HCT116 (cell line): ENCODE data around the gene USP32.

ENCODE experiments used
- CTCF ChIP-seq, 3 experiments: fragments of 200-600 bp in 1 of 3; sonication (generic) in 1 of 3; IDR thresholded peaks in 2 of 3; conservative IDR thresholded peaks in 1 of 3; 2 replicates each; pipeline ENCODE4 v1.5.1; 2012 to 2017; ENCODE audit warnings: low read depth in 2 of 3, low read length in 2 of 3, antibody characterized with exemption in 1 of 3, borderline replicate concordance in 1 of 3, control low read depth in 1 of 3, mild to moderate bottlenecking in 1 of 3, mixed read lengths in 1 of 3, mixed run types in 1 of 3, moderate library complexity in 1 of 3; ENCODE audit not compliant: insufficient read depth in 1 of 3
- ELF1 ChIP-seq: IDR thresholded peaks from 2 replicates; pipeline ENCODE4 v1.6.1; 2012; ENCODE audit warnings: low read depth, borderline replicate concordance
- EZH2 ChIP-seq: fragments of 200-600 bp; sonication (generic); IDR thresholded peaks from 2 replicates; pipeline ENCODE4 v1.6.1; 2017; ENCODE audit warnings: antibody characterized with exemption, mixed run types
- EZH2phosphoT487 ChIP-seq: fragments of 200-600 bp; IDR thresholded peaks from 2 replicates; pipeline ENCODE4 v1.6.1; 2018; ENCODE audit warnings: antibody characterized with exemption, borderline replicate concordance
- MAX ChIP-seq: IDR thresholded peaks from 2 replicates; pipeline ENCODE4 v1.6.1; 2012
- POLR2A ChIP-seq: IDR thresholded peaks from 2 replicates; pipeline ENCODE4 v1.7.0; 2011; ENCODE audit warnings: borderline replicate concordance; ENCODE audit not compliant: insufficient read depth, insufficient read length; ENCODE audit errors: extremely low read depth
- POLR2AphosphoS5 ChIP-seq: IDR thresholded peaks from 2 replicates; pipeline ENCODE4 v1.6.1; 2011; ENCODE audit warnings: mild to moderate bottlenecking, low read depth, low read length, moderate library complexity
- SP1 ChIP-seq: IDR thresholded peaks from 2 replicates; pipeline ENCODE4 v1.6.1; 2012; ENCODE audit warnings: low read depth
- YY1 ChIP-seq: IDR thresholded peaks from 2 replicates; pipeline ENCODE4 v1.6.1; 2011; ENCODE audit warnings: low read length, low read depth, moderate library complexity, mild to moderate bottlenecking; ENCODE audit not compliant: insufficient replicate concordance; ENCODE audit errors: extremely low read depth
- ZBTB33 ChIP-seq: IDR thresholded peaks from 2 replicates; pipeline ENCODE4 v1.6.1; 2011; ENCODE audit warnings: mild to moderate bottlenecking, low read length, moderate library complexity; ENCODE audit not compliant: insufficient replicate concordance; ENCODE audit errors: extremely low read depth

- TF ChIP-seq CTCF (IDR thresholded peaks at IDR 0.05 in 2 of 3, conservative IDR thresholded peaks at IDR 0.05 in 1 of 3; ENCODE audit: borderline replicate concordance in 1 of 3, insufficient read depth in 1 of 3, low read depth in 2 of 3, low read length in 2 of 3) (no peak), EZH2 (no peak), MAX (no peak), YY1 (no peak), SP1 (no peak), ELF1 (no peak), POLR2AphosphoS5 (no peak), ZBTB33 (no peak), EZH2phosphoT487 (no peak), POLR2A (no peak)
Measured at GRCh38 chr17:60401819-60402218, 9.9 kb upstream of the USP32 start.
